HG02571 (cell line): ENCODE data around the gene ZRANB1.
"Not testable (repeated sequence)": the region's sequence is repeated elsewhere in the genome, so short reads cannot be mapped to it uniquely, and the experiment has no call there.

Source experiments
- ATAC-seq: cut with Tn5 transposase; IDR thresholded peaks from one replicate; pipeline ENCODE4 v1.9.1; 2021; ENCODE audit warnings: mild to moderate bottlenecking, moderate library complexity; ENCODE audit not compliant: unreplicated experiment

The ZRANB1 gene

GRCh38 chr10:124962421-124962820 lies 20.5 kb downstream of the ZRANB1 start:
- ATAC-seq: no peak

DNA sequence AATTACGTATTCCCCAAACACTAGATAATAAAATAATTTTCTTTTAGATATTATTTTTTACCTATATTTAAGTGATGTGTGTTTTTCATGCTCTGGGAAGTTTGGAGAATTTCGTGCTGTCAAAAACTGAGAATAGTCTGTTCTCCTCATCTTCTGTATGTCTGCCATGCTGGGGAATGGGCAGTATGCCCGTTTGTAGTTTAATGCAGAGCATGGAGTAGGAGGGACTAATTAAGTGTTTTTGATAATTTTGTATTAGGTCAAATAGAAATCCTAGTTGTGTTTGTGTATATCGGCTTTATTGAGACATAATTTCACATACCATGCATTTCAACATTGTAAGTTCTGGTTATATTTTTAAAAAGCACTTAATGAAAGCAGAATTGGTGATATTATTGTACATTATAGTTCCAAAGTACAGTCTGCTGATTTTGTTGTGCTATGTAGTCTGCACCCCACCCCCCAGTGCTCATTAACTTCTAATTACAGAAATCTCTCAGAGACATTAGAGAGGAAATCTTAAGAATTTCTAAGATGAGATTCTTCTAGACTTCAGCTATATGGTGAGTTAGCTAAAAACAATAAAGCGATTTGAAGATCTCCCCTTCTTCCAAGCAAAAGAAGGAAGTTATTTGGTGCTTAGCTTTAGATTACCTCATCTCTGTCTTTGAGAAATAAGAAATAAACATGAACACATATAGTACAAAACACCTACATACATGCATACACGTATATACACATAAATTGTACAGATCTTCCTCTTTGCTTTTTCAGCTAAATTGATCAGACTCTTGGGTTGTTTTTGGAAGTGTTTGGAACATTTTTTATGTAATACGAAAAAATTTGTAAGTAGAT lies 22.2 kb downstream of the ZRANB1 start:
- no peak for ATAC-seq

DNA sequence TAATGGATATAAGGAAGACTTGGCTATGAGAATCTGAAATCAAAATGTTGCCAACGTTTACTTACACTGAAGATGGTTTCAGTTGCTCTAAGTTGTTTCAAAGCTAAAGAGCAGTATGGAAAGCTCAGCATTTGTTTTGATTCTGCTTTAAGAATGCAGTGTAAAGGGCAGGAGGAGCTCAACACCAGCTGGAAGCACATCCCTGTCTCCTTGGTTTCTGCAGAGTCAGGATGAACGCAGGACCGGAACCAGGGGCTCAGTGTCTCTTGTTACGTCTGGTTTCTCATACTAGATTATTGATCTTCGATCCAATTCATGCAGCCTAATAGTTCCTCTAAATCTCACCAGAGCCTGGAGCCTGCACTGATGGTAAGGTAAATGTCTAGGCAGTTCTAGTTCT lies 24.1 kb downstream of the ZRANB1 start:
- ATAC-seq: no peak

DNA sequence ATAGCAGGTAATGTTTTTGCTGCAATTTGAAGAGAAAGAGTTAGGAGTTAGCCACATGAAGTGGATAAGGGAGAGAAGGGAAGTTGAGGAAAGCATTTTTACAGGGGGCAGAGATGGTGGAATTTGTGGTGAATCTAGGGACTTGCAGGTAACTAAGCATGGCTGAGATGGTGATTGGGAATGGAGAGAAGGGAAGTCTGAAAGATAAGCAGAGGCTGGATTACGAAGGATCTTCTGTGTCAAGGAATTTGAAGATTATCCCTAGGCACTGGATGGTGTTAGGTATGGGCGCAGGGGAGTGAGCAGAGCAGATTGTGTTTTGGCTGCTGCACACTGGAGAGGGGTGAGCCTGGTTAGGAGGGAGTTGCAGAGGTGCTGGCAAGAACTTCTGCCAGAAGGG lies 25.3 kb downstream of the ZRANB1 start:
- ATAC-seq: no peak

- no peak for ATAC-seq
Measured at GRCh38 chr10:124971276-124971675, 29.4 kb downstream of the ZRANB1 start.

GRCh38 chr10:124972637-124973036 lies 30.7 kb downstream of the ZRANB1 start:
- ATAC-seq: no peak

- no peak for ATAC-seq
Measured at GRCh38 chr10:124974131-124974530, 32.2 kb downstream of the ZRANB1 start.

DNA sequence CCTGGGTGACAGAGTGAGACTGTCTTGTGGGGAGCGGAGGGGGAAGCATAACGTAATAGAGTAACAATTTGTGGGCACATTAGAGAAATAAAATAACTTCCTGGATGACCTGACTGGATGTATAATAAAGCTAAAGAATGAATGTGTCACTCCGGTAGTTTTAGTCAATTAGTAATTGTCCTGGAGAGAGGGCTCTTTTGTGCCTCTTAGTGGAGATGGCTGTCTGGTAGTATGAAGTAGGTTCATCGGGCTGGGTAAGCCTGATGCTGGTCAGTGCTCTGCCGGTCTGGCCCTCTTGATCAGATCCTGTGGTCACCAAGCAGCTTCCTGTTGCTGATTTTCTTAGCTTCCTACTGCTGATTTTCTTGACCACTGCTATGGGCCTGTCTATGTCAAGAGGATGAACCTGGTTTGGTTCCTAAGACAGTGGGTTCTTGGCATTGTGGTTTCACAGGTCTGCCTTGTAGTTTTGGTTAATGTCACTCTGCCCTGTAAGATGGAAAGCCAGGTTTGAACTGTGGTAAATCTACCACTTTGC lies 34.1 kb downstream of the ZRANB1 start:
- no peak for ATAC-seq

DNA sequence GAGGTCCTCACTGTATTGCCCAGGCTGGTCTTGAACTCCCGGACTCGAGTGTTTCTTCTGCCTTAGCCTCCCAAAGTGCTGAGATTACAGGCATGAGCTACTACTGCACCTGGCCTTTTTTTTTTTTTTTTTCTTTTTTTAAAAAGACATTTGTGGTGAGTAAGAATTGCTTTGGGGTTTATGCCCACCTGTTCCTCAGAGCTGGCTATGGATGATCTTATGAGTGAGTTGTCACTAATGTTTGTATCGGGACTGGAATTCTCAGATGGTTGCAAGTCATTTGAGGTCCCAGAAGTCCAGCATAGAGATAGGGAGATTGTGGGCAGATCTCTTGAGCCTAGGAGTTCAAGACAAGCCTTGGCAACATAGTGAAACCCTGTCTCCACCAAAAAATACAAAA lies 35.2 kb downstream of the ZRANB1 start:
- no peak for ATAC-seq

GRCh38 chr10:124977648-124978375 lies 35.9 kb downstream of the ZRANB1 start:
- ATAC-seq: no peak

GRCh38 chr10:124978376-124978725 lies 36.4 kb downstream of the ZRANB1 start:
- no peak for ATAC-seq

DNA sequence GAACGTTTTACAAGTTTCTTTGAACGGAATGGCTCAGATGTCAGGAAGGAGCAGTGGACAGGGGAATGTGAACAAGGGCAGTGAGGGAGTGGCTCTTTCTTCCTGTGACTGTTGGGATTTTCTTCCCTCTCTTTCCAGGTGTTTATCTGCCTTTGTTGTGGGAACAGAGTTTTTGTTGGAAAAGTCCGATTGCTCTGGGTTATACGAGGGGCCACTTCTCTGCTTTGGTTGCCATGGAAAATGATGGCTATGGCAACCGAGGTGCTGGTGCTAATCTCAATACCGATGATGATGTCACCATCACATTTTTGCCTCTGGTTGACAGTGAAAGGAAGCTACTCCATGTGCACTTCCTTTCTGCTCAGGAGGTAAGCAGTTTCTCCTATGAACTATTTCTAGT lies 41.4 kb downstream of the ZRANB1 start:
- no peak for ATAC-seq

- no peak for ATAC-seq
Measured at GRCh38 chr10:124984376-124984775, 42.5 kb downstream of the ZRANB1 start.

DNA sequence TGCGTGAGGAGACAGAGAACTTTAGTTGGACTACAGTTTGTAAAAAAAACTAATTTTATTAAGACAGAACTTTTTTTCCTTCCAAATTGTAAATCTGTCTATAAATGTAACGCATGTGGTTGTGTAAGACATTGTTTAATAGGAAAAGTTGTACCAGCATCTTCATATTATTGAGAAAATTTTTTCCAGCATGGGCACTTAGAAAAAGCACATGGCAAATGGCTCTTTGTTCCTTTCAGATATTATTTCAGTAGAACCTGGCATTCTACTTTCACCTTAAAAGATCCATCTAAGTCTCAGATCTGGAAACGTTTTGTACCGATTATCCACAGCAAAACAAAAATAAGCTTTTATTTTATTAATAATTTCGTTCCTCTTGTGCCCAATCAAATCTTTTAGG lies 43.2 kb downstream of the ZRANB1 start:
- no peak for ATAC-seq

DNA sequence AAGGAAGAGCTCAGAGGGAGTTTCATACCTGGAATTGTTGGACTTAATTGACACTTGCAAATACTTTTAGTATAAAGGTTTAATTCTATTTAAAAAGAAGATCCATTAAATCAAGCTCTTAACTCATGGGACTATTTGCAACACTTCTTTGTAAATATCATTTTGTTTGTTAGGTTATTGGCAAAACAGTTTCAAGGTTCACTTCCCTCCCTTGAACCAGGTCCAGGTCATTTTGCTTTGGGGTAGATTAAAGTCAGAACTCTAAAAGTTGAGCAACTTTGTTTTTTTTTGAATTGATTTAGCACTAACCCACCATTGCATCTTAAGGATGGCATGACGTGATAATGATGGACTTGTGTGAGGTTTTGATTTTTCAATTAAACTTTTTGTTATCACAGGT lies 45.9 kb downstream of the ZRANB1 start:
- no peak for ATAC-seq

GRCh38 chr10:124988753-124989152 lies 46.8 kb downstream of the ZRANB1 start:
- ATAC-seq: not testable (repeated sequence)

GRCh38 chr10:124989526-124989925 lies 47.6 kb downstream of the ZRANB1 start:
- no peak for ATAC-seq

DNA sequence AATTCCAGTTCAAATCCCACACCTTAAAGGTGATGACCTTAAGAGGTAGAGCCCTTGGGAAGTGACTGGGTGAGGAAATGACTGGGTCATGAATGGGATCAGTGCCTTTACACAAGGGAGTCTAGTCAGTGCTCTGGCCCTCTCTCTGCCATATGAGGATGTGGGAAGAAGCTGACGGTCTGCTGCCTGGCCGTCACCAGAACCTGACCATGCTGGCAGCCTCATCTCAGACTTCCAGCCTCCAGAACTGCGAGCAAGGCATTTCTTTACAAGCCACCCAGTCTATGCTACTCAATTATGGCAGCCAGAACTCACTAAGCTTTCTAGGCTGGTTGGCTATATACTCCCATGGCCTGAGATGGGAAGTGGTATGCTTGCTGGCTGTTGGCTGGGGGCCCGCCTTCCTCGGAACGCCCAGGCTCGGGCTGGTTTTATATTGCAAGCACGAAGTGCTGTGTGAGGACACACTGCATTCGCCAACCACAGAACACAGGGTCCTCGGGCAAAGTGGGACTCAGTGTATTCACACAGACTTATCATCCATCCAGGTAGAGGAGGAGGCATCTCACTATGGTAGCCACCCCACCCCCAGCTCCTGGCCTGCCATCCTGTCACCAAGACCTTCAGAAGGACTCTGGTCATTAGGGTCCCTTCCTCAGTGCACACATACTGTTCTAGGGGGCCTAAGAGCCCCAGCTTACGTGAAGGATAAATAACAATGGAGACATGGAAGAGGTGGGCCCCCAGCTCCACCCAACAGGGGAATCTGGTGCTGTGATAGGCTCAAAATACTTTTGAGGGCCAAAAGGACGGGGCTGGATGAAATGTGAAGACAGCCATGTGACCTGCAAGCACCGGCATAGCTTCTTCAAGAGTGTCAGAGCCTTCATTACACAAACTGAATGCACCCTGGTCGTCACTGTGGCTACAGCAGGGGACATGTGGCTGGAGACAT lies 49.0 kb downstream of the ZRANB1 start:
- no peak for ATAC-seq

DNA sequence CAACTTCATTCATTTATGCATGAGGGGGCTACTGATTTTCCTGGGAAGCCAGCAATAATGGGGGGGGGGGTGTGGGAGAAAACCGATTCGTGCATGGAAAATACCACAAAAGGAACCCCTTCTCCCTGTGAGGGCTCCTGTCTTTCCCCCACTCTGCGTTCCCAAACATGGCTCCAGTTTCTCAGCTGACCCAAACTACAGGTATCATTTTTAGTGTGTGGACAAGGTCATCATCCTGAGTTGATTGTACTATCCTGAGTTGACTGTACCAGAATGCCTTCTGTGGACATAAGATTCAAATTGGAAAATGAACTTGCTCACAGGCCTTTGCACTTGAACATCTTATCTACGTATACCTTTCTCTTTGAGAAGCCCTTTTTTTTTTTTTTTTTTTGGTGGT lies 49.9 kb downstream of the ZRANB1 start:
- ATAC-seq: no peak

GRCh38 chr10:124992462-124993344 lies 50.8 kb downstream of the ZRANB1 start:
- no peak for ATAC-seq
